Lower leg skin (tissue), 4 donors: Measurements from ENCODE around the gene C1QTNF9B. TPM values are rescaled to one million over a fixed set of nuclear protein-coding genes. Genes with fewer than 3 reads are reported as not detected.

ENCODE experiments used
- DNase-seq, 2 donors: peaks; one replicate each; pipeline ENCODE4 v3.0.0-alpha.2; 2019; ENCODE audit warnings: low spot score in 2 of 2
- H3K4me3 ChIP-seq: fragments of 200-600 bp; sonication (generic); 2 replicates; pipeline ENCODE4 v1.5.1; 2017; ENCODE audit warnings: mild to moderate bottlenecking, low read depth; ENCODE audit not compliant: poor library complexity, severe bottlenecking
- CTCF ChIP-seq, 3 donors: fragments of 450-650 bp; IDR thresholded peaks; one replicate each; pipeline ENCODE4 v1.5.1; 2016; ENCODE audit warnings: antibody characterized with exemption in 3 of 3, mild to moderate bottlenecking in 3 of 3, moderate library complexity in 2 of 3
- POLR2A ChIP-seq, 2 donors: fragments of 450-650 bp; IDR thresholded peaks; one replicate each; pipeline ENCODE4 v1.6.1; 2016 to 2017; ENCODE audit warnings: antibody characterized with exemption in 2 of 2, mild to moderate bottlenecking in 1 of 2, moderate library complexity in 1 of 2
- WGBS, 2 donors: methylation state at CpG; one replicate each; pipeline ENCODE4 v1.1.5; 2018; 5-methylcytosine and 5-hydroxymethylcytosine counted together
- intact Hi-C: fragments of 100-400 bp; cut with DNase I; formaldehyde crosslinking; loops from one replicate; pipeline ENCODE4 v1.15.0; 2023; ENCODE audit warnings: low total_unique reads
- total RNA-seq, 4 donors: library from RNA; depleted of rRNA; stranded (reverse); fragments of >200 nt; gene quantifications; one replicate each; pipeline ENCODE4 v1.1.0, GENCODE V29; 2016

The C1QTNF9B gene
- total RNA-seq, 4 donors from 2014 or later, result not detected

DNA sequence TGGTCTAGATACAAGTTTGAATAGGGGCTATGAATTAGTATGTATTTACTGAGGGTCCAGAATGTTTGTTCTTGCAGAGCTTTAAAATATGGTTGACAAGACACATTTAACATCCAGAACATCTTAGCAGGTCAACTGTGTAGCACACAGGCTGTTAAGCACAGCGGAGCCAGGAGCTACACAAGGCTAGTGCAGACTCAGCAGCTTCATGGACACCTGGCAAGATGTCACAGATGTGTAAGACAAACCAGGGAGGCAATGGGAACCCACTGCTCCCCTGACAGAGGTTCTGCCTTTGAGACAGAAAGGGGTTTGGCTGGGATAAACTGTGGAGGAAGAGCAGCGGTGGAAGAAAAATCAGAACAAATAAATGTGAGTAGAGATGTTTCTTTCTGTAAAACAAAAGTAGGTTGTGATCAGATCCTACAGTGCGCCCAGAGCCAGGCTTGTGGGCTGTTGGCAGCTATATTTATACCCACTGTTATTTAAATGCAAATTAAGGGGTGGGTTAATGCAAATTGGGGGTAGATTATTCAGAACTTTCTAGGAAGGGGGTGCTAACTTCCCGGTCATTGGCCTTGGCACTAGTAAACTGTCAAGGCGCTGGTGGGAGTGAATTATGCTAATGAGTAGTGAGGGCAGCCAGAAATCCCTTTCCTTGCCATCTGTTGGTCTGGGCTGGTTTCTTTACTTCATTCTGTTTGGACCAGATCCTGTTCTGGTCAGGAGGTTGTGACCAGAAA lies 41.1 kb downstream of the C1QTNF9B start:
- intact Hi-C loops, result no loop called here
- H3K4me3 ChIP-seq, result no peak overlapping the region
- no peak for DNase-seq
- 53 to 54% methylated on average over 5 of the region's 5 CpGs for WGBS, 2 donors
- no peak for TF ChIP-seq POLR2A (IDR thresholded peaks at IDR 0.05)
- TF ChIP-seq CTCF (IDR thresholded peaks at IDR 0.05), result no peak

- TF ChIP-seq POLR2A (IDR thresholded peaks at IDR 0.05) (no peak), CTCF (IDR thresholded peaks at IDR 0.05) (no peak)
- no peak for DNase-seq
- H3K4me3 ChIP-seq, result no peak overlapping the region
- intact Hi-C loops, result no loop called here
- 78 to 90% methylated on average over 3 of the region's 3 CpGs for WGBS, 2 donors
Observed at GRCh38 chr13:23855360-23855759, 41.9 kb downstream of the C1QTNF9B start.

- no peak for DNase-seq
- H3K4me3 ChIP-seq, result no peak overlapping the region
- intact Hi-C loops, result no loop called here
- WGBS, 2 donors, result 48% methylated on average over 2 of the region's 2 CpGs
- TF ChIP-seq CTCF (IDR thresholded peaks at IDR 0.05) (no peak), POLR2A (IDR thresholded peaks at IDR 0.05) (no peak)
Observed at GRCh38 chr13:23852351-23852750, 45.0 kb downstream of the C1QTNF9B start.

- TF ChIP-seq CTCF (IDR thresholded peaks at IDR 0.05), result no peak
- no peak for TF ChIP-seq POLR2A (IDR thresholded peaks at IDR 0.05)
- WGBS, 2 donors, result 39 to 58% methylated on average over 2 of the region's 2 CpGs
- intact Hi-C loops, result no loop called here
- no peak for DNase-seq
- H3K4me3 ChIP-seq, result no peak overlapping the region
Observed at GRCh38 chr13:23851106-23851505, 46.2 kb downstream of the C1QTNF9B start.

GRCh38 chr13:23850134-23850533 lies 47.2 kb downstream of the C1QTNF9B start:
- WGBS, 2 donors, result 59 to 78% methylated on average over 1 of the region's 1 CpG
- H3K4me3 ChIP-seq, result no peak overlapping the region
- DNase-seq, result no peak
- TF ChIP-seq CTCF (IDR thresholded peaks at IDR 0.05) (no peak), POLR2A (IDR thresholded peaks at IDR 0.05) (no peak)
- intact Hi-C loops, result no loop called here

GRCh38 chr13:23849670-23850069 lies 47.6 kb downstream of the C1QTNF9B start:
- no peak for DNase-seq
- WGBS, 2 donors, result 65 to 77% methylated on average over 2 of the region's 2 CpGs
- intact Hi-C loops, result no loop called here
- H3K4me3 ChIP-seq, result no peak overlapping the region
- TF ChIP-seq CTCF (IDR thresholded peaks at IDR 0.05) (no peak), POLR2A (IDR thresholded peaks at IDR 0.05) (no peak)
